ENCODE data around the gene CDH4. TPM values are rescaled to one million over a fixed set of nuclear protein-coding genes. Genes with fewer than 3 reads are reported as not detected.

CDH4 gene
- total RNA-seq, 1 experiment from 2014 or later = not detected

DNA sequence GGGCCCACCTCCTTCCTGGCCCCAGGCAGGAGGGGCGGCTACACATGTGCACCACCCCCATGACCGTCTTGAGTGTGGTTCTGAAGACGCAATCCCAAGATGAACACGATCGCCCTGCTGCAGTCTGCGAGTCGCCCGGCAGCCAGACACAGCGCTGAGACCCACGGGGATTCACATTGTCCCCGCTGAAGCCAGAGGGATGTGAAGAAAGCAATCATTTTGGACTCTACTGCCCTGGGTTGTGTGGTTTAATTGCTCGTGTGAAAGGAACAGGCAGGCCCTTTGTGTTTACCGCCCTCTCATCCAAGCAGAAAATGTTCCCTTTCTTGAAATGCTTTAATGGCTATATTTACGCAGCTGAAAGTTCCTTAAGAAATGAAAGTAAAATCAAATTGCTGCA lies 534.2 kb downstream of the CDH4 start:
- intact Hi-C loops (cut with micrococcal nuclease; ENCODE audit: unreplicated experiment) = no loop called here
- Histone ChIP-seq H3K36me3 (ENCODE audit: low read depth) (no peaks in the 10 kb centered on the region), H3K4me1 (replicated peaks; ENCODE audit: insufficient read depth) (no peaks in the 10 kb centered on the region), H3F3A (ENCODE audit: insufficient read depth, low read depth) (no peaks in the 10 kb centered on the region), H3K79me2 (ENCODE audit: low read depth) (no peaks in the 10 kb centered on the region), H3K9me3 (ENCODE audit: insufficient read depth, low read depth) (no peaks in the 10 kb centered on the region), H2AFZ (no peak overlapping the region), H3K4me3 (no peak overlapping the region), H3K4me2 (no peak overlapping the region), H3K9me2 (ENCODE audit: insufficient read depth) (no peaks in the 10 kb centered on the region), H4K20me1 (ENCODE audit: insufficient read depth) (peaks cover 4% of the 10 kb centered on the region; the same call in 1 of the 2 replicates), H3K27ac (no peak overlapping the region), H3K27me3 (ENCODE audit: insufficient read depth, low read depth) (peaks cover 88% of the 10 kb centered on the region)
- ChIA-PET CTCF (no interaction called here), POLR2A (ENCODE audit: unreplicated experiment) (no interaction called here)
- TF ChIP-seq EZH2 (IDR thresholded peaks at IDR 0.05; ENCODE audit: low read depth) = no peak
- TF ChIP-seq, protein P1, sequence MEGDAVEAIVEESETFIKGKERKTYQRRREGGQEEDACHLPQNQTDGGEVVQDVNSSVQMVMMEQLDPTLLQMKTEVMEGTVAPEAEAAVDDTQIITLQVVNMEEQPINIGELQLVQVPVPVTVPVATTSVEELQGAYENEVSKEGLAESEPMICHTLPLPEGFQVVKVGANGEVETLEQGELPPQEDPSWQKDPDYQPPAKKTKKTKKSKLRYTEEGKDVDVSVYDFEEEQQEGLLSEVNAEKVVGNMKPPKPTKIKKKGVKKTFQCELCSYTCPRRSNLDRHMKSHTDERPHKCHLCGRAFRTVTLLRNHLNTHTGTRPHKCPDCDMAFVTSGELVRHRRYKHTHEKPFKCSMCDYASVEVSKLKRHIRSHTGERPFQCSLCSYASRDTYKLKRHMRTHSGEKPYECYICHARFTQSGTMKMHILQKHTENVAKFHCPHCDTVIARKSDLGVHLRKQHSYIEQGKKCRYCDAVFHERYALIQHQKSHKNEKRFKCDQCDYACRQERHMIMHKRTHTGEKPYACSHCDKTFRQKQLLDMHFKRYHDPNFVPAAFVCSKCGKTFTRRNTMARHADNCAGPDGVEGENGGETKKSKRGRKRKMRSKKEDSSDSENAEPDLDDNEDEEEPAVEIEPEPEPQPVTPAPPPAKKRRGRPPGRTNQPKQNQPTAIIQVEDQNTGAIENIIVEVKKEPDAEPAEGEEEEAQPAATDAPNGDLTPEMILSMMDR (conservative IDR thresholded peaks at IDR 0.05) = no peak
- no TSS peak for BruUV-seq (replicated peaks)
- no peak for DNase-seq

DNA sequence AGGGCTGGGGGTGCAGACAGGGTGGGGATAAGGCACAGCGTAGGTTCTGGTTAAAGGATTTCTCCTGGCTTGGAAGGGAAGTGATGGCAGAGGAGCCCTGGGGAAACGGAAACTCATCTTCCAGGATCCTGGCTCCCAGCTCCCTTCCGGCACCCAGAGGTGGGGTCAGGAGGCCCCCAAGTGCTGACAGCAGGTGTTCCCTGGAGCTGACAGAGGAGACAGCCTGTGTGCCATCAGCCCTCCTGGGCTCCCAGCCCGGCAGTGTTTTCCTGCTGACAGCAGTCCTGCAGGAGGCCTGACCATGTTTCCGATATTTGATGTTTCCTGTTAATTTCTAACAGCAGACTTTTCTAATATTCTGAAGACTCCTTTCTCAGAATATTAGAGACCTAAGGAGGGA lies 536.3 kb downstream of the CDH4 start:
- Histone ChIP-seq H3K4me3 (no peak overlapping the region), H3F3A (ENCODE audit: insufficient read depth, low read depth) (no peaks in the 10 kb centered on the region), H3K27me3 (ENCODE audit: insufficient read depth, low read depth) (peaks cover 79% of the 10 kb centered on the region), H3K9me2 (ENCODE audit: insufficient read depth) (no peaks in the 10 kb centered on the region), H4K20me1 (ENCODE audit: insufficient read depth) (peaks cover 4% of the 10 kb centered on the region; the same call in 1 of the 2 replicates), H3K79me2 (ENCODE audit: low read depth) (no peaks in the 10 kb centered on the region), H2AFZ (no peak overlapping the region), H3K4me2 (no peak overlapping the region), H3K4me1 (replicated peaks; ENCODE audit: insufficient read depth) (no peaks in the 10 kb centered on the region), H3K36me3 (ENCODE audit: low read depth) (no peaks in the 10 kb centered on the region), H3K9me3 (ENCODE audit: insufficient read depth, low read depth) (no peaks in the 10 kb centered on the region), H3K27ac (no peak overlapping the region)
- CTCF ChIA-PET = no interaction called here
- POLR2A ChIA-PET (ENCODE audit: unreplicated experiment) = no interaction called here
- no TSS peak for BruUV-seq (replicated peaks)
- DNase-seq = no peak
- TF ChIP-seq, protein P1 (conservative IDR thresholded peaks at IDR 0.05) = no peak
- no peak for TF ChIP-seq EZH2 (IDR thresholded peaks at IDR 0.05; ENCODE audit: low read depth)
- intact Hi-C loops (cut with micrococcal nuclease; ENCODE audit: unreplicated experiment) = no loop called here

DNA sequence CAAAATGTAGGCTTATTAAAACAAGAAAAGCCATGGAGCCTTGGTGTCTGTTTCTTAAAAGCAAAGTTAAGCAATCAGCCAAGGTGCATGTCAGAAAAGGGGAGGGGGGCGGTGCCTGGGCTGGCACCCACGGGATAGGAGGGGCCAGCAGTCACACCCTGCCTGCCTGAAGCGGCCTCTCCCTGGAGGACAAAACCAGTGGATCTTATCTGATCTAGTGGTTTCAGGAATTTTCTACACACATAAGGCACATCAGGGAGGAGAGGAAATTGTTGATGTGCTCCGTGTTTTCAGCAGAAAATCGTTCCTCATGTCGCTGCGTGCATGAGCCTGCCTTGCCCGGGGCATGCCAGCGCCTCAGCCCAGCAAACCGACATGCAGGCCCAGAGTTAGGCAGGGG lies 537.3 kb downstream of the CDH4 start:
- Histone ChIP-seq H3K36me3 (ENCODE audit: low read depth) (no peaks in the 10 kb centered on the region), H3K4me3 (no peak overlapping the region), H3K9me2 (ENCODE audit: insufficient read depth) (no peaks in the 10 kb centered on the region), H3K9me3 (ENCODE audit: insufficient read depth, low read depth) (no peaks in the 10 kb centered on the region), H3K4me1 (replicated peaks; ENCODE audit: insufficient read depth) (no peaks in the 10 kb centered on the region), H3K27ac (no peak overlapping the region), H2AFZ (no peak overlapping the region), H3K4me2 (no peak overlapping the region), H3F3A (ENCODE audit: insufficient read depth, low read depth) (no peaks in the 10 kb centered on the region), H3K27me3 (ENCODE audit: insufficient read depth, low read depth) (peaks cover 82% of the 10 kb centered on the region), H3K79me2 (ENCODE audit: low read depth) (no peaks in the 10 kb centered on the region), H4K20me1 (ENCODE audit: insufficient read depth) (peaks cover 4% of the 10 kb centered on the region; the same call in 1 of the 2 replicates)
- CTCF ChIA-PET = no interaction called here
- no peak for DNase-seq
- POLR2A ChIA-PET (ENCODE audit: unreplicated experiment) = no interaction called here
- no TSS peak for BruUV-seq (replicated peaks)
- intact Hi-C loops (cut with micrococcal nuclease; ENCODE audit: unreplicated experiment) = no loop called here
- TF ChIP-seq, protein P1 (conservative IDR thresholded peaks at IDR 0.05) = no peak
- no peak for TF ChIP-seq EZH2 (IDR thresholded peaks at IDR 0.05; ENCODE audit: low read depth)
